ENCODE data around the gene GRPEL1.
A peak's percentile ranks its signal among the peaks of the same experiment; 100 is the strongest.
"Not testable (repeated sequence)": the region's sequence is repeated elsewhere in the genome, so short reads cannot be mapped to it uniquely, and the experiment has no call there.

The GRPEL1 gene

GRCh38 chr4:7067452-7068278 is at the start of gene GRPEL1:
TSS of gene GRPEL1 (minus strand) at chr4:7068064. CDS start at chr4:7068032, 32 bp downstream.
- peak; percentile 99 for DNase-seq (ENCODE audit: low spot score)

GRCh38 chr4:7116705-7117104 is 48.8 kb upstream of the GRPEL1 start:
- no peak for DNase-seq (ENCODE audit: low spot score)

GRCh38 chr4:7115557-7116340 is 47.9 kb upstream of the GRPEL1 start:
- DNase-seq (ENCODE audit: low spot score) = no peak

GRCh38 chr4:7112656-7113055 is 44.8 kb upstream of the GRPEL1 start:
- DNase-seq (ENCODE audit: low spot score) = no peak

GRCh38 chr4:7111441-7111840 is 43.6 kb upstream of the GRPEL1 start:
- no peak for DNase-seq (ENCODE audit: low spot score)

GRCh38 chr4:7110546-7110945 is 42.7 kb upstream of the GRPEL1 start:
- DNase-seq (ENCODE audit: low spot score) = no peak

GRCh38 chr4:7109169-7109568 is 41.3 kb upstream of the GRPEL1 start:
- no peak for DNase-seq (ENCODE audit: low spot score)

GRCh38 chr4:7108660-7109059 is 40.8 kb upstream of the GRPEL1 start:
- no peak for DNase-seq (ENCODE audit: low spot score)

- no peak for DNase-seq (ENCODE audit: low spot score)
Measured at GRCh38 chr4:7108046-7108625, 40.3 kb upstream of the GRPEL1 start.

GRCh38 chr4:7107166-7107905 is 39.5 kb upstream of the GRPEL1 start:
- DNase-seq (ENCODE audit: low spot score) = no peak

GRCh38 chr4:7105276-7105675 is 37.4 kb upstream of the GRPEL1 start:
- no peak for DNase-seq (ENCODE audit: low spot score)

- DNase-seq (ENCODE audit: low spot score) = no peak
Measured at GRCh38 chr4:7104366-7105031, 36.6 kb upstream of the GRPEL1 start.

- DNase-seq (ENCODE audit: low spot score) = no peak
Measured at GRCh38 chr4:7103607-7104365, 35.9 kb upstream of the GRPEL1 start.

- DNase-seq (ENCODE audit: low spot score) = peak; percentile 88
Measured at GRCh38 chr4:7103031-7103606, 35.3 kb upstream of the GRPEL1 start.

GRCh38 chr4:7102516-7102909 is 34.6 kb upstream of the GRPEL1 start:
- not testable (repeated sequence) for DNase-seq (ENCODE audit: low spot score)

- peak; percentile 82 for DNase-seq (ENCODE audit: low spot score)
Measured at GRCh38 chr4:7101692-7102515, 34.0 kb upstream of the GRPEL1 start.

- DNase-seq (ENCODE audit: low spot score) = no peak
Measured at GRCh38 chr4:7096236-7096635, 28.4 kb upstream of the GRPEL1 start.

GRCh38 chr4:7095611-7096155 is 27.8 kb upstream of the GRPEL1 start:
- DNase-seq (ENCODE audit: low spot score) = no peak

GRCh38 chr4:7094916-7095315 is 27.1 kb upstream of the GRPEL1 start:
- DNase-seq (ENCODE audit: low spot score) = no peak

All from RKO (cell line).